ENCODE results near the gene CTNNA1. TPM values are rescaled to one million over a fixed set of nuclear protein-coding genes. Genes with fewer than 3 reads are reported as not detected.

CTNNA1 gene
- total RNA-seq, 1 donor from 2014 or later: 304 TPM

- H3K4me1 ChIP-seq: peaks cover 80% of the 10 kb centered on the region
- no peaks in the 10 kb centered on the region for H3K9me3 ChIP-seq
- no peaks in the 10 kb centered on the region for H3K27me3 ChIP-seq
- DNase-seq (ENCODE audit: extremely low spot score in 2 of 2): no peak
- TF ChIP-seq CTCF (IDR thresholded peaks at IDR 0.05): no peak
- no peak for TF ChIP-seq POLR2A (IDR thresholded peaks at IDR 0.05)
- TF ChIP-seq POLR2AphosphoS5 (IDR thresholded peaks at IDR 0.05; ENCODE audit: insufficient read depth in 1 of 2, low read depth in 1 of 2): no peak
- H3K27ac ChIP-seq: peak overlapping the region; percentile 7
- H3K36me3 ChIP-seq: no peaks in the 10 kb centered on the region
- intact Hi-C loops (cut with DNase I): no loop called here
- H3K4me3 ChIP-seq: no peak overlapping the region
These were observed 91.7 kb downstream of the CTNNA1 start for GRCh38 chr5:138844812-138845513.

- Histone ChIP-seq H3K27me3 (no peaks in the 10 kb centered on the region), H3K27ac (no peak overlapping the region), H3K36me3 (no peaks in the 10 kb centered on the region), H3K4me3 (no peak overlapping the region), H3K9me3 (no peaks in the 10 kb centered on the region), H3K4me1 (peaks cover 89% of the 10 kb centered on the region)
- TF ChIP-seq CTCF (IDR thresholded peaks at IDR 0.05) (no peak), POLR2AphosphoS5 (IDR thresholded peaks at IDR 0.05; ENCODE audit: insufficient read depth in 1 of 2, low read depth in 1 of 2) (no peak)
- intact Hi-C loops (cut with DNase I): no loop called here
- DNase-seq (ENCODE audit: extremely low spot score in 2 of 2): no peak
These were observed 96.2 kb downstream of the CTNNA1 start for GRCh38 chr5:138849439-138849838.

- H3K36me3 ChIP-seq: no peaks in the 10 kb centered on the region
- H3K27ac ChIP-seq: no peak overlapping the region
- H3K27me3 ChIP-seq: no peaks in the 10 kb centered on the region
- TF ChIP-seq POLR2AphosphoS5 (IDR thresholded peaks at IDR 0.05; ENCODE audit: insufficient read depth in 1 of 2, low read depth in 1 of 2) (no peak), POLR2A (IDR thresholded peaks at IDR 0.05) (no peak), CTCF (IDR thresholded peaks at IDR 0.05) (no peak)
- no peaks in the 10 kb centered on the region for H3K9me3 ChIP-seq
- H3K4me1 ChIP-seq: peaks cover 86% of the 10 kb centered on the region
- no peak overlapping the region for H3K4me3 ChIP-seq
- intact Hi-C loops (cut with DNase I): no loop called here
- no peak for DNase-seq (ENCODE audit: extremely low spot score in 2 of 2)
These were observed 96.7 kb downstream of the CTNNA1 start for GRCh38 chr5:138849882-138850281.

GRCh38 chr5:138850865-138851435 is 97.7 kb downstream of the CTNNA1 start:
- no peak for DNase-seq (ENCODE audit: extremely low spot score in 2 of 2)
- Histone ChIP-seq H3K27me3 (no peaks in the 10 kb centered on the region), H3K4me1 (peaks cover 75% of the 10 kb centered on the region), H3K9me3 (no peaks in the 10 kb centered on the region), H3K27ac (no peak overlapping the region), H3K36me3 (no peaks in the 10 kb centered on the region), H3K4me3 (no peak overlapping the region)
- intact Hi-C loops (cut with DNase I): no loop called here
- TF ChIP-seq CTCF (IDR thresholded peaks at IDR 0.05) (no peak), POLR2A (IDR thresholded peaks at IDR 0.05) (no peak), POLR2AphosphoS5 (IDR thresholded peaks at IDR 0.05; ENCODE audit: insufficient read depth in 1 of 2, low read depth in 1 of 2) (no peak)

GRCh38 chr5:138853132-138853531 is 99.9 kb downstream of the CTNNA1 start:
- no peak overlapping the region for H3K27ac ChIP-seq
- no peak overlapping the region for H3K4me3 ChIP-seq
- no peaks in the 10 kb centered on the region for H3K9me3 ChIP-seq
- H3K36me3 ChIP-seq: no peaks in the 10 kb centered on the region
- DNase-seq (ENCODE audit: extremely low spot score in 2 of 2): no peak
- H3K4me1 ChIP-seq: peaks cover 61% of the 10 kb centered on the region
- H3K27me3 ChIP-seq: no peaks in the 10 kb centered on the region
- intact Hi-C loops (cut with DNase I): no loop called here
- TF ChIP-seq CTCF (IDR thresholded peaks at IDR 0.05) (no peak), POLR2AphosphoS5 (IDR thresholded peaks at IDR 0.05; ENCODE audit: insufficient read depth in 1 of 2, low read depth in 1 of 2) (no peak), POLR2A (IDR thresholded peaks at IDR 0.05) (no peak)
